Panc1 (cell line): ENCODE data around the gene ADAMTS15. TPM values are rescaled to one million over a fixed set of nuclear protein-coding genes. Genes with fewer than 3 reads are reported as not detected.

Source experiments
- ATAC-seq: fragments of 200-7000 bp; cut with Tn5 transposase; 2 replicates; pipeline ENCODE4 v1.9.1; 2020; ENCODE audit warnings: mild to moderate bottlenecking, moderate library complexity
- BruUV-seq: library from RNA; stranded (reverse); fragments of 400-500 nt; replicated peaks from 2 replicates; lab custom pipeline; 2021; lab: Mats Ljungman, UMichigan
- CTCF ChIA-PET: fragments of 300-600 bp; sonication (Branson Sonifier 250); formaldehyde crosslinking; loops from one replicate; lab custom pipeline; 2022; ENCODE audit warnings: antibody characterized with exemption; lab: Charles Lee
- POLR2A ChIA-PET: fragments of 300-600 bp; sonication (Branson Sonifier 250); formaldehyde crosslinking; loops from one replicate; lab custom pipeline; 2022; ENCODE audit warnings: antibody characterized with exemption; lab: Charles Lee
- DNase-seq: peaks from one replicate; pipeline ENCODE4 v3.0.0-alpha.2; 2010; ENCODE audit warnings: low read depth, low spot score
- H3K27ac ChIP-seq: 2 replicates; pipeline ENCODE4 v1.5.1; 2011; ENCODE audit warnings: mild to moderate bottlenecking, low read length, inconsistent platforms
- H3K27me3 ChIP-seq: fragments of 200-500 bp; sonication (Bioruptor generic); 2 replicates; pipeline ENCODE4 v1.6.0; 2014; ENCODE audit warnings: low read length, inconsistent platforms; ENCODE audit not compliant: control insufficient read depth, insufficient read depth
- H3K36me3 ChIP-seq: fragments of 200-500 bp; sonication (Bioruptor generic); 2 replicates; pipeline ENCODE4 v1.5.1; 2014; ENCODE audit warnings: inconsistent platforms, mild to moderate bottlenecking, low read length, moderate library complexity; ENCODE audit not compliant: control insufficient read depth, insufficient read depth
- H3K4me1 ChIP-seq: 2 replicates; pipeline ENCODE4 v1.5.1; 2011; ENCODE audit warnings: inconsistent platforms, mild to moderate bottlenecking, low read length, moderate library complexity; ENCODE audit not compliant: control insufficient read depth, insufficient read depth
- H3K4me3 ChIP-seq, 2 experiments: 2 replicates each; pipeline ENCODE4 v1.5.1; 2011 to 2012; ENCODE audit warnings: low read depth in 2 of 2, low read length in 2 of 2, mild to moderate bottlenecking in 2 of 2, inconsistent platforms in 1 of 2, moderate library complexity in 1 of 2
- H3K9me3 ChIP-seq: fragments of 200-500 bp; sonication (Bioruptor generic); 2 replicates; pipeline ENCODE4 v1.5.1; 2014; ENCODE audit warnings: low read depth, mild to moderate bottlenecking, inconsistent platforms, low read length, moderate library complexity; ENCODE audit not compliant: control insufficient read depth, insufficient read depth
- POLR2AphosphoS5 ChIP-seq: IDR thresholded peaks from 2 replicates; pipeline ENCODE4 v1.6.1; 2012; ENCODE audit warnings: mild to moderate bottlenecking, low read depth, low read length, moderate library complexity
- SIN3A ChIP-seq: IDR thresholded peaks from 2 replicates; pipeline ENCODE4 v1.6.1; 2012; ENCODE audit warnings: low read depth, mild to moderate bottlenecking, low read length, moderate library complexity, borderline replicate concordance; ENCODE audit not compliant: insufficient read depth
- TCF7L2 ChIP-seq: IDR thresholded peaks from 2 replicates; pipeline ENCODE4 v1.6.1; 2011; ENCODE audit warnings: mild to moderate bottlenecking, low read depth, low read length, inconsistent platforms
- in situ Hi-C: cut with HindIII; loops from 2 replicates; pipeline ENCODE4 v1.10.0; 2016; ENCODE audit warnings: low sequenced_read_pairs, low pct_unique_long_range_greater_than_20kb
- intact Hi-C: fragments of 100-400 bp; cut with micrococcal nuclease; formaldehyde crosslinking; loops from one replicate; pipeline ENCODE4 v1.10.0; 2022; ENCODE audit not compliant: unreplicated experiment
- total RNA-seq: library from RNA; stranded (reverse); gene quantifications from one replicate; pipeline ENCODE4 v1.2.1, GENCODE V29; 2021; ENCODE audit not compliant: unreplicated experiment
- TF ChIP-seq, protein P1 (sequence below), 2 experiments: IDR thresholded peaks; 2 replicates each; pipeline ENCODE4 v1.6.1; 2011 to 2012; ENCODE audit warnings: low read depth in 2 of 2, control low read depth in 1 of 2, low read length in 1 of 2, mild to moderate bottlenecking in 1 of 2, moderate library complexity in 1 of 2; ENCODE audit not compliant: insufficient read depth in 1 of 2
- TF ChIP-seq, protein P2 (sequence below): fragments of 450-650 bp; IDR thresholded peaks from 2 replicates; pipeline ENCODE4 v1.5.1; 2017; ENCODE audit warnings: mild to moderate bottlenecking

Gene ADAMTS15
- total RNA-seq, 1 experiment from 2014 or later, result 39.9 TPM

DNA sequence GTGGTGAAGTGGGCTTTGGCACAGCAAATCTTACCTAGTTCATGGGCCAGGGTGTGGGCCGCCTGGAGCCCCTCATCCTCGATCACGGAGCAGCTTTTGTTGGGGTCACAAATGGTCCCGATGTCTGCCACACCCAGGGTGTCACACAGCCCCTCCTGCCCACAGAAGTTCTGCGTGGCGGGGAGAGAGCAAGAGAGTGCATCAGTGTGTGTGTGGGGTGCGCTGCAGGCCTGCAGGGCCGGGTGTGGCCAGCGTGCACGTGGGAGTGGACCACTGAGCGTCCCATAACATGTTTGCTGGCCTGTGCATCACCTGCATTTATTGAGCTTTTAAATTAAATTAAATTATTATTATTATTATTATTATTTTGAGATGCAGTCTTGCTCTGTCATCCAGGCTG lies 31.5 kb upstream of the ADAMTS15 start:
- Histone ChIP-seq H3K36me3 (no peaks in the 10 kb centered on the region), H3K9me3 (no peaks in the 10 kb centered on the region), H3K27me3 (0 out of 2 replicates have a peak, but pooled peaks cover 3% of the 10 kb centered on the region), H3K4me3 (no peak overlapping the region), H3K27ac (no peak overlapping the region), H3K4me1 (no peaks in the 10 kb centered on the region)
- in situ Hi-C loops (no loop called here), intact Hi-C loops (no loop called here)
- POLR2A ChIA-PET, result no interaction called here
- TF ChIP-seq, protein P1, sequence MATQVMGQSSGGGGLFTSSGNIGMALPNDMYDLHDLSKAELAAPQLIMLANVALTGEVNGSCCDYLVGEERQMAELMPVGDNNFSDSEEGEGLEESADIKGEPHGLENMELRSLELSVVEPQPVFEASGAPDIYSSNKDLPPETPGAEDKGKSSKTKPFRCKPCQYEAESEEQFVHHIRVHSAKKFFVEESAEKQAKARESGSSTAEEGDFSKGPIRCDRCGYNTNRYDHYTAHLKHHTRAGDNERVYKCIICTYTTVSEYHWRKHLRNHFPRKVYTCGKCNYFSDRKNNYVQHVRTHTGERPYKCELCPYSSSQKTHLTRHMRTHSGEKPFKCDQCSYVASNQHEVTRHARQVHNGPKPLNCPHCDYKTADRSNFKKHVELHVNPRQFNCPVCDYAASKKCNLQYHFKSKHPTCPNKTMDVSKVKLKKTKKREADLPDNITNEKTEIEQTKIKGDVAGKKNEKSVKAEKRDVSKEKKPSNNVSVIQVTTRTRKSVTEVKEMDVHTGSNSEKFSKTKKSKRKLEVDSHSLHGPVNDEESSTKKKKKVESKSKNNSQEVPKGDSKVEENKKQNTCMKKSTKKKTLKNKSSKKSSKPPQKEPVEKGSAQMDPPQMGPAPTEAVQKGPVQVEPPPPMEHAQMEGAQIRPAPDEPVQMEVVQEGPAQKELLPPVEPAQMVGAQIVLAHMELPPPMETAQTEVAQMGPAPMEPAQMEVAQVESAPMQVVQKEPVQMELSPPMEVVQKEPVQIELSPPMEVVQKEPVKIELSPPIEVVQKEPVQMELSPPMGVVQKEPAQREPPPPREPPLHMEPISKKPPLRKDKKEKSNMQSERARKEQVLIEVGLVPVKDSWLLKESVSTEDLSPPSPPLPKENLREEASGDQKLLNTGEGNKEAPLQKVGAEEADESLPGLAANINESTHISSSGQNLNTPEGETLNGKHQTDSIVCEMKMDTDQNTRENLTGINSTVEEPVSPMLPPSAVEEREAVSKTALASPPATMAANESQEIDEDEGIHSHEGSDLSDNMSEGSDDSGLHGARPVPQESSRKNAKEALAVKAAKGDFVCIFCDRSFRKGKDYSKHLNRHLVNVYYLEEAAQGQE (IDR thresholded peaks at IDR 0.05; ENCODE audit: insufficient read depth in 1 of 2, low read depth in 2 of 2, low read length in 1 of 2), result no peak
- TF ChIP-seq TCF7L2, result no peak
- TF ChIP-seq, protein P2, sequence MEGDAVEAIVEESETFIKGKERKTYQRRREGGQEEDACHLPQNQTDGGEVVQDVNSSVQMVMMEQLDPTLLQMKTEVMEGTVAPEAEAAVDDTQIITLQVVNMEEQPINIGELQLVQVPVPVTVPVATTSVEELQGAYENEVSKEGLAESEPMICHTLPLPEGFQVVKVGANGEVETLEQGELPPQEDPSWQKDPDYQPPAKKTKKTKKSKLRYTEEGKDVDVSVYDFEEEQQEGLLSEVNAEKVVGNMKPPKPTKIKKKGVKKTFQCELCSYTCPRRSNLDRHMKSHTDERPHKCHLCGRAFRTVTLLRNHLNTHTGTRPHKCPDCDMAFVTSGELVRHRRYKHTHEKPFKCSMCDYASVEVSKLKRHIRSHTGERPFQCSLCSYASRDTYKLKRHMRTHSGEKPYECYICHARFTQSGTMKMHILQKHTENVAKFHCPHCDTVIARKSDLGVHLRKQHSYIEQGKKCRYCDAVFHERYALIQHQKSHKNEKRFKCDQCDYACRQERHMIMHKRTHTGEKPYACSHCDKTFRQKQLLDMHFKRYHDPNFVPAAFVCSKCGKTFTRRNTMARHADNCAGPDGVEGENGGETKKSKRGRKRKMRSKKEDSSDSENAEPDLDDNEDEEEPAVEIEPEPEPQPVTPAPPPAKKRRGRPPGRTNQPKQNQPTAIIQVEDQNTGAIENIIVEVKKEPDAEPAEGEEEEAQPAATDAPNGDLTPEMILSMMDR, result no peak
- ATAC-seq (no peak), DNase-seq (no peak)
- CTCF ChIA-PET, result interaction anchor here (0.9 kb wide), 1 partner anchor 27 kb away, joined by 3 read pairs; no protein-coding TSS in a partner anchor
- no TSS peak for BruUV-seq

DNA sequence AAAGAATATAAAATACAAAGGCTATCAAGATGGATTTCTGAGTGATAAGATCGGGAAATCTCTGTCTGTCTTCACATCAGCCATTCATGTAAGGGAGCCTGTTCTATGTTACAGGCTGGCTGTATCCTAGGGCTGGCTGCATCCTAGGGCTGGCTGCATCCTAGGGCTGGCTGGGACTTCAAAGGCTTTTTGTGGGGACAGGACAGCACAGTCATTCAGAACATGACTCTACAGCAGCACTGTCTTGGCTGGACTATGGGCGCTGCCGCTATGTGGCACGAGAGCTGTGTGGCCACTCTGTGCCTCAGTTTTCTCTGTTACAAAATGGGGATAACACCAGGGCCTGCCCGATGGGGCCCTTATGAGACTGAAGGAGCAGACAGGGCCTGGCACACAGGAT lies 30.2 kb upstream of the ADAMTS15 start:
- no peak for DNase-seq
- POLR2A ChIA-PET, result no interaction called here
- Histone ChIP-seq H3K27me3 (peaks cover 6% of the 10 kb centered on the region; the same call in 1 of the 2 replicates), H3K4me1 (no peaks in the 10 kb centered on the region), H3K27ac (no peak overlapping the region), H3K4me3 (no peak overlapping the region), H3K36me3 (no peaks in the 10 kb centered on the region), H3K9me3 (no peaks in the 10 kb centered on the region)
- BruUV-seq, result no TSS peak
- TF ChIP-seq SIN3A (no peak), POLR2AphosphoS5 (no peak), TCF7L2 (no peak)
- TF ChIP-seq, protein P1 (IDR thresholded peaks at IDR 0.05; ENCODE audit: insufficient read depth in 1 of 2, low read depth in 2 of 2, low read length in 1 of 2), result no peak
- TF ChIP-seq, protein P2, result no peak
- in situ Hi-C loops (no loop called here), intact Hi-C loops (no loop called here)
- no peak for ATAC-seq
- CTCF ChIA-PET, result interaction anchor here (0.6 to 0.7 kb wide), 2 partner anchors 476 to 498 kb away, joined by 3 to 12 read pairs; no protein-coding TSS in a partner anchor
